GM19324 (cell line): Measurements from ENCODE around the gene CELF3.
A peak's percentile ranks its signal among the peaks of the same experiment; 100 is the strongest.
"Not testable (repeated sequence)": the region's sequence is repeated elsewhere in the genome, so short reads cannot be mapped to it uniquely, and the experiment has no call there.

ENCODE experiments used
- ATAC-seq: cut with Tn5 transposase; IDR thresholded peaks from one replicate; pipeline ENCODE4 v1.9.1; 2021; ENCODE audit warnings: mild to moderate bottlenecking, moderate library complexity; ENCODE audit not compliant: unreplicated experiment, low FRiP score

The CELF3 gene

GRCh38 chr1:151716771-151717631 lies at the start of gene CELF3:
Gene CELF3 (minus strand): TSS chr1:151716803. CDS start chr1:151716020, 783 bp downstream.
- ATAC-seq, result no peak

GRCh38 chr1:151763990-151764389 lies 47.4 kb upstream of the CELF3 start:
- ATAC-seq, result no peak

- ATAC-seq, result peak; percentile 84
Observed at GRCh38 chr1:151762941-151763921, 46.6 kb upstream of the CELF3 start, which contains the start of gene MRPL9. Gene MRPL9 (minus strand): TSS chr1:151763496. CDS start chr1:151763479, 17 bp downstream.

GRCh38 chr1:151760597-151761385 lies 44.2 kb upstream of the CELF3 start:
- no peak for ATAC-seq

GRCh38 chr1:151759241-151759640 lies 42.6 kb upstream of the CELF3 start:
- ATAC-seq, result no peak

- ATAC-seq, result no peak
Observed at GRCh38 chr1:151756291-151756690, 39.7 kb upstream of the CELF3 start.

- no peak for ATAC-seq
Observed at GRCh38 chr1:151741516-151741915, 24.9 kb upstream of the CELF3 start.

GRCh38 chr1:151739590-151740355 lies 23.2 kb upstream of the CELF3 start:
- no peak for ATAC-seq

GRCh38 chr1:151737479-151737878 lies 20.9 kb upstream of the CELF3 start:
- ATAC-seq, result no peak

GRCh38 chr1:151737026-151737425 lies 20.4 kb upstream of the CELF3 start:
- no peak for ATAC-seq

- not testable (repeated sequence) for ATAC-seq
Observed at GRCh38 chr1:151733995-151734394, 17.4 kb upstream of the CELF3 start.

- no peak for ATAC-seq
Observed at GRCh38 chr1:151733126-151733525, 16.5 kb upstream of the CELF3 start.

GRCh38 chr1:151729966-151730291 lies 13.3 kb upstream of the CELF3 start:
- ATAC-seq, result no peak

- ATAC-seq, result no peak
Observed at GRCh38 chr1:151729157-151729965, 12.8 kb upstream of the CELF3 start.

GRCh38 chr1:151728151-151729054 lies 11.8 kb upstream of the CELF3 start:
- no peak for ATAC-seq

- ATAC-seq, result no peak
Observed at GRCh38 chr1:151723726-151724370, 7.2 kb upstream of the CELF3 start.

- no peak for ATAC-seq
Observed at GRCh38 chr1:151721788-151722510, 5.3 kb upstream of the CELF3 start.
